IMR-90 (cell line): ENCODE data around the gene CMAS. TPM values are rescaled to one million over a fixed set of nuclear protein-coding genes. Genes with fewer than 3 reads are reported as not detected.

Source experiments
- ATAC-seq: fragments of 200-7000 bp; cut with Tn5 transposase; 2 replicates; pipeline ENCODE4 v1.9.1; 2020; ENCODE audit warnings: low read depth, mild to moderate bottlenecking, moderate library complexity
- BruUV-seq: library from RNA; stranded (reverse); fragments of 400-500 nt; replicated peaks from 2 replicates; lab custom pipeline; 2021; lab: Mats Ljungman, UMichigan
- CTCF ChIA-PET: fragments of 300-600 bp; formaldehyde crosslinking; extraction: SDS; loops from one replicate; lab custom pipeline; 2021; ENCODE audit warnings: antibody characterized with exemption; lab: Yijun Ruan, JAX
- POLR2A ChIA-PET: fragments of 300-600 bp; sonication (Branson Sonifier 250); formaldehyde crosslinking; loops from one replicate; lab custom pipeline; 2022; ENCODE audit warnings: antibody characterized with exemption; ENCODE audit not compliant: unreplicated experiment; lab: Charles Lee
- DNase-seq: peaks from one replicate; pipeline ENCODE4 v3.0.0; 2013
- H2AFZ ChIP-seq: replicated peaks from 2 replicates; pipeline ENCODE3; 2013; ENCODE audit warnings: low read length, mild to moderate bottlenecking; ENCODE audit not compliant: poor library complexity
- H2AK5ac ChIP-seq: 2 replicates; pipeline ENCODE4 v1.6.1; 2013; ENCODE audit warnings: low read depth, low read length, inconsistent platforms
- H2AK9ac ChIP-seq: replicated peaks from 2 replicates; pipeline ENCODE3; 2013; ENCODE audit warnings: mild to moderate bottlenecking, low read depth, low read length, moderate library complexity; ENCODE audit not compliant: poor library complexity
- H2BK120ac ChIP-seq: 2 replicates; pipeline ENCODE4 v1.6.1; 2013; ENCODE audit warnings: low read depth, low read length, inconsistent platforms
- H2BK15ac ChIP-seq: 3 replicates; pipeline ENCODE4 v1.6.1; 2013; ENCODE audit warnings: low read depth, low read length, inconsistent platforms
- H2BK20ac ChIP-seq: 2 replicates; pipeline ENCODE4 v1.6.1; 2013; ENCODE audit warnings: low read depth, mild to moderate bottlenecking, inconsistent platforms, low read length, moderate library complexity
- H2BK5ac ChIP-seq: 2 replicates; pipeline ENCODE4 v1.6.1; 2013; ENCODE audit warnings: mild to moderate bottlenecking, low read depth, low read length, inconsistent platforms; ENCODE audit not compliant: poor library complexity, severe bottlenecking
- H3K14ac ChIP-seq: replicated peaks from 2 replicates; pipeline ENCODE4 v1.6.1; 2013; ENCODE audit warnings: low read depth, low read length, inconsistent platforms
- H3K18ac ChIP-seq: 2 replicates; pipeline ENCODE4 v1.6.1; 2013; ENCODE audit warnings: low read depth, low read length, control low read depth
- H3K23ac ChIP-seq: 2 replicates; pipeline ENCODE4 v1.6.1; 2013; ENCODE audit warnings: low read depth, low read length, inconsistent platforms
- H3K27ac ChIP-seq: 2 replicates; pipeline ENCODE4 v1.5.1; 2013; ENCODE audit warnings: mild to moderate bottlenecking, control low read depth, low read length; ENCODE audit not compliant: insufficient read depth
- H3K27me3 ChIP-seq: 2 replicates; pipeline ENCODE4 v1.6.1; 2013; ENCODE audit warnings: low read length; ENCODE audit not compliant: control insufficient read depth, insufficient read depth
- H3K36me3 ChIP-seq: 2 replicates; pipeline ENCODE4 v1.6.1; 2013; ENCODE audit warnings: low read length, mixed read lengths; ENCODE audit not compliant: control insufficient read depth, insufficient read depth
- H3K4ac ChIP-seq: 2 replicates; pipeline ENCODE4 v1.6.1; 2013; ENCODE audit warnings: low read depth, low read length, inconsistent platforms
- H3K4me1 ChIP-seq: 2 replicates; pipeline ENCODE4 v1.6.1; 2013; ENCODE audit warnings: low read length, mixed read lengths; ENCODE audit not compliant: control insufficient read depth, insufficient read depth
- H3K4me2 ChIP-seq: 2 replicates; pipeline ENCODE4 v1.6.1; 2013; ENCODE audit warnings: low read depth, mild to moderate bottlenecking, control low read depth, low read length, moderate library complexity
- H3K4me3 ChIP-seq: 2 replicates; pipeline ENCODE4 v1.5.1; 2013; ENCODE audit warnings: low read depth, mild to moderate bottlenecking, control low read depth, low read length, moderate library complexity; ENCODE audit not compliant: insufficient read depth
- H3K56ac ChIP-seq: 2 replicates; pipeline ENCODE4 v1.6.1; 2013; ENCODE audit warnings: low read length, inconsistent platforms; ENCODE audit not compliant: insufficient read depth; ENCODE audit errors: extremely low read depth
- H3K79me1 ChIP-seq, 2 experiments: 2 replicates each; pipeline ENCODE4 v1.6.1; 2013; ENCODE audit warnings: low read length in 2 of 2, inconsistent platforms in 1 of 2, low read depth in 1 of 2
- H3K9ac ChIP-seq: 2 replicates; pipeline ENCODE4 v1.6.1; 2013; ENCODE audit warnings: low read depth, low read length, control low read depth
- H3K9me1 ChIP-seq: 2 replicates; pipeline ENCODE4 v1.6.1; 2013; ENCODE audit warnings: low read length, inconsistent platforms; ENCODE audit not compliant: insufficient read depth
- H3K9me3 ChIP-seq: 2 replicates; pipeline ENCODE4 v1.6.1; 2013; ENCODE audit warnings: low read length; ENCODE audit not compliant: control insufficient read depth, insufficient read depth
- H4K20me1 ChIP-seq: 2 replicates; pipeline ENCODE4 v1.6.1; 2013; ENCODE audit warnings: low read length, inconsistent platforms; ENCODE audit not compliant: insufficient read depth
- H4K5ac ChIP-seq: 2 replicates; pipeline ENCODE4 v1.6.1; 2013; ENCODE audit warnings: mild to moderate bottlenecking, low read depth, low read length, control low read depth
- H4K8ac ChIP-seq, 2 experiments: 2 replicates each; pipeline ENCODE4 v1.6.1; 2013; ENCODE audit warnings: low read depth in 2 of 2, low read length in 2 of 2, control low read depth in 1 of 2, inconsistent platforms in 1 of 2
- H4K91ac ChIP-seq: 2 replicates; pipeline ENCODE4 v1.6.1; 2013; ENCODE audit warnings: low read depth, low read length, inconsistent platforms; ENCODE audit not compliant: insufficient read depth
- BHLHE40 ChIP-seq: fragments of 150-350 bp; IDR thresholded peaks from 2 replicates; pipeline ENCODE4 v1.6.1; 2016; ENCODE audit warnings: mild to moderate bottlenecking, low read depth, low read length
- CEBPB ChIP-seq: IDR thresholded peaks from 2 replicates; pipeline ENCODE4 v1.6.1; 2012; ENCODE audit warnings: low read depth, low read length, improper control_type of control experiment
- CHD1 ChIP-seq: IDR thresholded peaks from 2 replicates; pipeline ENCODE4 v1.6.1; 2012; ENCODE audit warnings: low read depth, low read length, improper control_type of control experiment
- ELK1 ChIP-seq: fragments of 150-350 bp; IDR thresholded peaks from 2 replicates; pipeline ENCODE4 v1.6.1; 2016; ENCODE audit warnings: low read depth, mild to moderate bottlenecking, low read length, moderate library complexity, borderline replicate concordance
- FOS ChIP-seq: fragments of 150-350 bp; IDR thresholded peaks from 2 replicates; pipeline ENCODE4 v1.6.1; 2016; ENCODE audit warnings: low read depth, low read length
- MAFK ChIP-seq: IDR thresholded peaks from 2 replicates; pipeline ENCODE4 v1.6.1; 2012; ENCODE audit warnings: low read depth, low read length, improper control_type of control experiment
- MAZ ChIP-seq: IDR thresholded peaks from 2 replicates; pipeline ENCODE4 v1.6.1; 2012; ENCODE audit warnings: low read depth, mild to moderate bottlenecking, low read length, improper control_type of control experiment, moderate library complexity, borderline replicate concordance
- MXI1 ChIP-seq: IDR thresholded peaks from 2 replicates; pipeline ENCODE4 v1.6.1; 2012; ENCODE audit warnings: low read depth, mild to moderate bottlenecking, low read length, moderate library complexity, borderline replicate concordance
- NFE2L2 ChIP-seq: fragments of 150-350 bp; IDR thresholded peaks from 2 replicates; pipeline ENCODE4 v1.6.1; 2016; ENCODE audit warnings: low read depth, mild to moderate bottlenecking, low read length
- POLR2A ChIP-seq: IDR thresholded peaks from 2 replicates; pipeline ENCODE4 v1.6.1; 2012; ENCODE audit warnings: mild to moderate bottlenecking, low read depth, low read length
- RAD21 ChIP-seq: IDR thresholded peaks from 2 replicates; pipeline ENCODE4 v1.6.1; 2012; ENCODE audit warnings: low read length, improper control_type of control experiment
- RCOR1 ChIP-seq: IDR thresholded peaks from 2 replicates; pipeline ENCODE4 v1.6.1; 2012; ENCODE audit warnings: mild to moderate bottlenecking, low read length, improper control_type of control experiment; ENCODE audit not compliant: insufficient replicate concordance
- RFX5 ChIP-seq: IDR thresholded peaks from 2 replicates; pipeline ENCODE4 v1.8.0; 2012; ENCODE audit warnings: low read depth, mild to moderate bottlenecking, low read length, moderate library complexity
- SMC3 ChIP-seq: fragments of 150-350 bp; IDR thresholded peaks from 2 replicates; pipeline ENCODE4 v1.6.1; 2016; ENCODE audit warnings: low read depth, mild to moderate bottlenecking, antibody characterized with exemption, low read length, moderate library complexity
- WGBS, 2 experiments: methylation state at CpG; one replicate each; pipeline versions ENCODE4 v1.1.5 to v1.1.7; 2013; ENCODE audit warnings: missing lambda C conversion rate in 2 of 2; ENCODE audit not compliant: insufficient read length in 1 of 2; ENCODE audit errors: extremely low coverage in 2 of 2; 5-methylcytosine and 5-hydroxymethylcytosine counted together
- dilution Hi-C: fragments of 300-500 bp; cut with HindIII; formaldehyde crosslinking; loops from one replicate; pipeline ENCODE4 v1.14.3; 2018; ENCODE audit warnings: low sequenced_read_pairs; ENCODE audit not compliant: unreplicated experiment
- in situ Hi-C: fragments of 300-500 bp; cut with MboI; formaldehyde crosslinking; loops from 3 replicates; pipeline ENCODE4 v1.14.3; 2019; ENCODE audit warnings: low sequenced_read_pairs, inconsistent platforms, mixed read lengths
- intact Hi-C: fragments of 100-400 bp; cut with micrococcal nuclease; formaldehyde crosslinking; loops from 2 replicates; pipeline ENCODE4 v1.10.0; 2022
- polyA plus RNA-seq, 3 experiments: library from polyadenylated mRNA; depleted of rRNA; stranded (reverse); fragments of >200 nt; gene quantifications; 2 replicates each; pipeline ENCODE4 v1.2.3, GENCODE V29; 2012; ENCODE audit warnings: low replicate concordance in 1 of 3
- total RNA-seq: library from RNA; depleted of rRNA; stranded (reverse); fragments of >200 nt; gene quantifications from 2 replicates; pipeline ENCODE4 v1.2.3, GENCODE V29; 2012
- TF ChIP-seq, protein P1 (sequence below): fragments of 150-350 bp; IDR thresholded peaks from 2 replicates; pipeline ENCODE4 v1.6.1; 2017; ENCODE audit warnings: mild to moderate bottlenecking, antibody characterized with exemption, low read length, low read depth
- TF ChIP-seq, protein P2 (sequence below): conservative IDR thresholded peaks from 2 replicates; pipeline ENCODE4 v1.5.1; 2012; ENCODE audit warnings: mild to moderate bottlenecking, low read depth, low read length, improper control_type of control experiment

The CMAS gene
- total and polyA plus RNA-seq, 2 of the 4 experiments (the other 2 are of a cell fraction): 9.5 to 26.8 TPM

DNA sequence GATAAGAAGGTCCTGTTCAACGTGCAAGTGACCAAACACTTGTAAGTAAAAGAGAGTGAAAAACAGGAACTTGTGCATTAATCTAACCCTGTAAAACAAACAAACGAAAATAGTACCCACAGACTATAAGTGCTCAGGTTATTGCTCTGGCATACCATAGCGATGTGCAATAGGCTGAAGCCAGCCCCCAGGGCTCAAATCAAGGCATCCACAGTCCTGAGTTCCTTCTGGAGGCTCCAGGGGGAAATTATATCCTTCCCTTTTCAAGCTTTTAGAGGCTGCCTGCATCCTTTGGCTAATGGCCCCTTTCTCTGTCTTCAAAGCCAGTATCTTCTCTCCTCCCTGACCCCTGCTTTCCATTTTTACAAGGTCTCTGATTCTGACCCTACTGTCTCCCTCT, 8.1 kb upstream of the CMAS start:
- TF ChIP-seq, protein P1, sequence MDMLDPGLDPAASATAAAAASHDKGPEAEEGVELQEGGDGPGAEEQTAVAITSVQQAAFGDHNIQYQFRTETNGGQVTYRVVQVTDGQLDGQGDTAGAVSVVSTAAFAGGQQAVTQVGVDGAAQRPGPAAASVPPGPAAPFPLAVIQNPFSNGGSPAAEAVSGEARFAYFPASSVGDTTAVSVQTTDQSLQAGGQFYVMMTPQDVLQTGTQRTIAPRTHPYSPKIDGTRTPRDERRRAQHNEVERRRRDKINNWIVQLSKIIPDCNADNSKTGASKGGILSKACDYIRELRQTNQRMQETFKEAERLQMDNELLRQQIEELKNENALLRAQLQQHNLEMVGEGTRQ: no peak
- TF ChIP-seq RCOR1: no peak
- no peak for TF ChIP-seq MAZ
- TF ChIP-seq FOS: no peak
- no peak for TF ChIP-seq RAD21
- TF ChIP-seq POLR2A: no peak
- TF ChIP-seq, protein P2, sequence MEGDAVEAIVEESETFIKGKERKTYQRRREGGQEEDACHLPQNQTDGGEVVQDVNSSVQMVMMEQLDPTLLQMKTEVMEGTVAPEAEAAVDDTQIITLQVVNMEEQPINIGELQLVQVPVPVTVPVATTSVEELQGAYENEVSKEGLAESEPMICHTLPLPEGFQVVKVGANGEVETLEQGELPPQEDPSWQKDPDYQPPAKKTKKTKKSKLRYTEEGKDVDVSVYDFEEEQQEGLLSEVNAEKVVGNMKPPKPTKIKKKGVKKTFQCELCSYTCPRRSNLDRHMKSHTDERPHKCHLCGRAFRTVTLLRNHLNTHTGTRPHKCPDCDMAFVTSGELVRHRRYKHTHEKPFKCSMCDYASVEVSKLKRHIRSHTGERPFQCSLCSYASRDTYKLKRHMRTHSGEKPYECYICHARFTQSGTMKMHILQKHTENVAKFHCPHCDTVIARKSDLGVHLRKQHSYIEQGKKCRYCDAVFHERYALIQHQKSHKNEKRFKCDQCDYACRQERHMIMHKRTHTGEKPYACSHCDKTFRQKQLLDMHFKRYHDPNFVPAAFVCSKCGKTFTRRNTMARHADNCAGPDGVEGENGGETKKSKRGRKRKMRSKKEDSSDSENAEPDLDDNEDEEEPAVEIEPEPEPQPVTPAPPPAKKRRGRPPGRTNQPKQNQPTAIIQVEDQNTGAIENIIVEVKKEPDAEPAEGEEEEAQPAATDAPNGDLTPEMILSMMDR: no peak
- TF ChIP-seq MAFK: no peak
- TF ChIP-seq CHD1: no peak
- no peak for TF ChIP-seq BHLHE40
- no peak for TF ChIP-seq NFE2L2
- TF ChIP-seq ELK1: no peak
- TF ChIP-seq MXI1: no peak
- no peak for TF ChIP-seq SMC3
- no peak for TF ChIP-seq RFX5
- TF ChIP-seq CEBPB: no peak
- dilution Hi-C loops (no loop called here), intact Hi-C loops (no loop called here), in situ Hi-C loops (no loop called here)
- H2BK20ac ChIP-seq: no peak overlapping the region
- no peak overlapping the region for H4K5ac ChIP-seq
- no peak overlapping the region for H3K4ac ChIP-seq
- H3K79me1 ChIP-seq: no peaks in the 10 kb centered on the region
- H3K27me3 ChIP-seq: no peaks in the 10 kb centered on the region
- no peak overlapping the region for H2AFZ ChIP-seq
- H3K9me1 ChIP-seq: no peaks in the 10 kb centered on the region
- no peaks in the 10 kb centered on the region for H3K9me3 ChIP-seq
- H2AK9ac ChIP-seq: no peak overlapping the region
- no peak overlapping the region for H3K14ac ChIP-seq
- H2BK5ac ChIP-seq: no peak overlapping the region
- no peak overlapping the region for H2BK120ac ChIP-seq
- H3K9ac ChIP-seq: no peak overlapping the region
- POLR2A ChIA-PET: no interaction called here
- H2BK15ac ChIP-seq: no peak overlapping the region
- H3K56ac ChIP-seq: no peak overlapping the region
- no peaks in the 10 kb centered on the region for H4K20me1 ChIP-seq
- ATAC-seq (no peak), DNase-seq (no peak)
- no peak overlapping the region for H3K23ac ChIP-seq
- BruUV-seq: no TSS peak
- no peak overlapping the region for H3K18ac ChIP-seq
- no peak overlapping the region for H2AK5ac ChIP-seq
- H4K8ac ChIP-seq: no peak overlapping the region
- CTCF ChIA-PET: interaction anchor here (0.8 kb wide), 1 partner anchor 48 kb away, joined by 3 read pairs; no protein-coding TSS in a partner anchor
- peaks cover 3% of the 10 kb centered on the region; the same call in 1 of the 2 replicates for H3K4me1 ChIP-seq
- no peak overlapping the region for H3K4me3 ChIP-seq
- WGBS, 2 experiments: 86% methylated on average over 1 of the region's 3 CpGs; no CpG with 5 or more reads in 1 of the 2 experiments
- H4K91ac ChIP-seq: no peak overlapping the region
- no peaks in the 10 kb centered on the region for H3K36me3 ChIP-seq
- no peak overlapping the region for H3K27ac ChIP-seq
- no peak overlapping the region for H3K4me2 ChIP-seq
